NCI-H1930 (cell line): ENCODE results near the gene BCL2L11.
A peak's percentile ranks its signal among the peaks of the same experiment; 100 is the strongest.

Source experiments
- DNase-seq, 2 experiments: peaks; one replicate each; lab custom pipeline; 2025; lab: John Stamatoyannopoulos, UW

Gene BCL2L11

DNA sequence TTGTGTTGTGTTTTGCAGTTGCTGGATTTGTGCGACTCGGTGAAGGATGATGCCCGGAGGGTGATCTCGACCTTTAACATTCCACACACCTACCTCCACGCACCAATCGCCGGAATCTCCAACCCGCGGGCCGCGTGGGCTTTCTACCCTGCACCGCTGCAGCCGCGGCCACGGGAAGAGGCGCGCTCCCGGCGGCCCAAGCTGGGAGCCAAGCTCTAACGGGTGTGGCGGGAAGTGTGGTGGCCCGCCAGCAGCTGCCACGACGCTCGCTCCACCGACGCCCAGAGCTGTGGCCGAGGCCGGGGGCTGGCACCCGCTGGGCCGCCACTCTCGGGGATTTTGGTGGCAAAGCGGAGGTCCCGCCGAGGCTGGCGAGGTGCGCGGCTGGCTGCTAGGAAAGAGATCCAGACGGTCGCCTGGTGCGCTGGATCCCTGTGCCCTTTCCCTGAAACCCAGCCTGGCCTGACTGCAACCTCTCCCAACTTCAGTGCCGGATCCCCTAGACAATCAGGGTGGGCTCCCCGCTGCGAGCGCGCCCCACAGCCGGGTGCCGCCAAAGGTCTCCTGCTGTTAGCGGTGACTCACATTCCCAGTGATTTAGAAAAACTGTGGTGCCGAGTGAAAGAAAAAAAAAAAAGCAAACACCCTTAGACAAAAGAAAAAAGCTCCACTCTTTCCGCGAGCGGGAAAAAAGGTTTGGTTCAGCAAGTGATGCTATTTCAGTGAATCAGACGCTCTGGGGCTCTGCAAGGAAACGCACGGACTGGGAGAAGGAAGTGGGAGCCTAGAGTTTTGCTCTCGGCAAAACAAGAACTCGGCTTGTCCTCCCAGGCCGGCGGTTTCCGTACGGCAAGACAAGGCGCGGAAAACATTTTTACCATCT is 2.9 kb upstream of the BCL2L11 start:
- DNase-seq: no peak

DNA sequence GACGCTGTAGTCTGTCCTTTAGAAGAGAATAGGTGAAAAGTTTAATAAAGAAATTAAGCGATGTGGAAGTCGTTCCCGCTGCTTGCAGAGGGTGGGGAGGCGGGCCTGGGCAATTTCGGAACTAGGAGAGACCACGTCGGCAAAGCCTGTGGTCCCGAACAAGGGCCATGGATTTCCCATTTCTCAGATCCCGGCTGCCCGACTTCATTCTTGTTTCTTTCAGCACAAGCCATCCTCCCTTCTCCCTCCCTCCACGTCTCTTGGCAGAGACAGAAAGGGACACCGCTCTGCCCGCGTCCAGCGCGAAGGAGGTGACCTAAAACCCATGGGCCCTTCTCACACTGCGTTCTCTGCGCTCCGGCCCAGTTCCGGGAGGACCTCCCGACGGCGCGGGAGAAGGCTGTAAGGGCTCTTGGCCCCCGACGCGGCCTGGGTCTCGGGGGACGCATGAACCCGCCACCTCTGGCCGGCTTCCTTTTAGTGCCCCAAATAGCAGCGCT is 2.2 kb upstream of the BCL2L11 start:
- no peak for DNase-seq

DNA sequence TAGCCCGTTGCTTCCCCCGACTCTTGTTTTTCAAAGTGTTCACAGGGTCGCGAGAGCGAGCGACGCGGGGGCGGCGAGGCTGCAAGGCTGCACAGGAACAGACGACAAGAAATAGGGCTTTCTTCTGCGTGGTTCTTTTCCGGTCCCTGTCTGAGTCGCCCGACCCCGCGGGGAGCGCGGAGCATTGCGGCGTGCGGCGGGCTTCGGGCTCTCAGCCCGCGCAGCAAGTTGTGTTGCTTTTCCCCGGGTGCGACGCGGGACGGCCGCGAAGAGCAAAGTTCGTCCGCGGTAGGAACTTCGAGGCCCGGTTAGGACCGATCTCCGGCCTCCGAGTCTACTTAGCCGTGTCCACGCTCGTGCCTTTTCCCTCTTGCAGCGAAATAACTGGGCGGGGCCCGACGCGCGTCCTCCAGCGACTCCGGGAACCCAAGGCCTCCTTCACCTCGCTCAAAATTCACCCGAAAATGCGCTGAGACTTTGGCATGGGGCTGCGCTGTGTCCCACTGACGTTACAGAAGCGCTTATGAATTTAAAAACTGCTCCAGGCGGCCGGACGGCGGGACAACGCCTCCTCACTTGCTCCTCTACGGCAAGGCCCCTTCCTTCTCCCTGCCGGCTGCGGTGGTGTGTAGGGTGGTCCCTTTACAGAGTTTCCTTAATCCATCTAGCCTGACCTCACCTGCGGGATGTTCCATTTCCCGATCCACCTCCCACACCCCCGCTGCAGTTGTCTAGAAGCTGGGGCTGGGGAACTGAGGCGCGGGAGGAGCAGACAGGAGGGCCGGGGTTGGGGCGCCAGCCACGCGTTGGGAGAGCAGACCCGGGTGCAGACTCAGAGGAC is 1.5 kb upstream of the BCL2L11 start:
- no peak for DNase-seq

DNA sequence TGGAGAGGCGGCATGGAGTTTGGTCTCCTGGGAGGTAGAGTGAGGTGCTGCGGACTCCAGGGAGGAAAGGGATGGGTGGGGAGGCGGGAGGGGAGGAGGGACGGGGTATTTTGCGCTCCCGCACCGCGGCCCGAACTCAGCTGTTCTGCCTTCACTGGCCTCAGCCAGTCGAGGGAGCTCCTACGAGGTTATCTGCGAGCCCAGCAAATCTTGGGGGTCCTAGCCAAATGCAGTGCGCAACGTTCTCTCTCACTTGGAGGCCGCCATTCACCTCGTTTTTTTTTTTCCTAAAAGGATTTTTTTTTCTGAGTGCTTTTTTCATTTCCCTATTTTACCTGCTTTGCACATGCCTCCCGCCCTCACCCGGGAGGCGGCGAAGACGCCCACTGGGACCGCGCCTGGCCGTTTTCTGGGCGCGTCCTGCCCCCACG is 877 bp upstream of the BCL2L11 start:
- DNase-seq: no peak

DNA sequence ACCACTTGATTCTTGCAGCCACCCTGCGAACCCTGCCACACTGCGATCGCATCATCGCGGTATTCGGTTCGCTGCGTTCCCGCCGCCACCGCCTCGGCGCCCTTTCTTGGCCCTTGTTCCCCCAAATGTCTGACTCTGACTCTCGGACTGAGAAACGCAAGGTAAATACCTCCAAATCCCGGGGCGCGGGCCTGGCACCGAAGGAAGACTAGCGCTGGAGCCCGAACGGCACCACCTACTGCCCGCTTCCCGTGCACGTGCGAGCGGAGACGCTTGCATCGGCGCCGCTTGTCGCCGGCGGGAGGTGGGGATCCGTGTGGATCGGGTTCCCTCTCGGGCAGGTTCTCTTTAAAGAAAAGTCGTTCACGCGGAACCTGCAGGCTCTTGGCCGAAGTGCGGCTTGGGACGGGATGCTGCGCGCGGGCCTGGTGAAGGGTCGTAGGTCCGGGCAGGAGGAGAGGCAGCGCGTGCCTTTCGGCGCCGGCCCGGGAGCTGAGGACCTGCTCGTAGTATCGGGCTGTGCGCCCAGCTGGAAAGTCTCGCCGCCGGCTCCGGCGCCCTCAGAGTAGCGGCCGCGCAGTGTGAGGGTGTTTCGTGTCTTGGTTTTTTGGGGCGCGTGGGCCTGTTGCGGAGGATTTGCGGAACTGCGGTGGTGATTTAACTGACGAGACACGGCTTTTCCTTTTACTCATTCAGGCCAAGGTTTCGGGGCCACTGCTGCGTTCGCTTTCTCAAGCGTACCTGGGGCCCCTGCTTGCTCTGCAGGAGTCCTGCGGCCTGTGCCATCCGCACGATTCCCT is 514 bp downstream of the BCL2L11 start:
- peak; percentile 32 to 40 for DNase-seq

DNA sequence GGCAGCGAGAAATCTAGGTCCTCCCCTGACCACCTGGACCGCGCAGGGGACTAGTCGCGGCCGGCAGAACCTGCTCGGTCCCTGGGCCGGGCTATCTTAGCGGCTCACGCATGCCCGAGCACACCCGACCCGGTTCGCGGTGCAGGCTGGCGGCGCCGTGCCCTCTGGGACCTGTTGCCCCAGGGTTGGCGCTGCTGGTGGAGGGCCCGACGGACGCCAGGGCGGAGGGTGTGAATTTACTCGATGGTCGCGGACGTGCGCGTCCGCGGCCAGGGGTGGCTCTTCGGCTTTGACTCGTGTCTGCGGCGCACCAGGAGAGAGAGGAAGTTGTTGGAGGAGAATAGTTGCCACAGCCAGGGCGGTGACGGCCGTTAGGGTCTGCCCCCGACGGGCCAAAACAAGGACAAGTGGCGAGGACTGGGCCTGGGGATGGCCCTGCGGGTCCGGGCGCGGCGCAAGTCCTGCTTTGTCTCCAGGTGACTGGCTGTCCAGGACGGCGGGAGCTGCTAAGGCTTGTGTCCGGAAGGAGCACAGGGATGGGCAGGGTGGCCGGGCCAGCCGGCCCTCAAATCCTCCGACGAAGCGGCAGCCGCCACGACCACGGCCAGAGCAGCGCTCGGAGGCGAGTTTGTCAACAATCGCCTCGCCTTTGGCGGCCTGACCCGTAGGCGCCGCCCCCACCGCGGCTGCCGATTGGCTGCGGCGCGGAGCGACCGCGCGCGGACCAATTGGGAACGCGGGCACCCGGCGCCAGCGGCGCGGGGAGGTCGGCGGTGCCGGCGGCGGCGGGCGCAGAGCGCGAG is 1.3 kb downstream of the BCL2L11 start:
- DNase-seq: peak; percentile 70 to 90

DNA sequence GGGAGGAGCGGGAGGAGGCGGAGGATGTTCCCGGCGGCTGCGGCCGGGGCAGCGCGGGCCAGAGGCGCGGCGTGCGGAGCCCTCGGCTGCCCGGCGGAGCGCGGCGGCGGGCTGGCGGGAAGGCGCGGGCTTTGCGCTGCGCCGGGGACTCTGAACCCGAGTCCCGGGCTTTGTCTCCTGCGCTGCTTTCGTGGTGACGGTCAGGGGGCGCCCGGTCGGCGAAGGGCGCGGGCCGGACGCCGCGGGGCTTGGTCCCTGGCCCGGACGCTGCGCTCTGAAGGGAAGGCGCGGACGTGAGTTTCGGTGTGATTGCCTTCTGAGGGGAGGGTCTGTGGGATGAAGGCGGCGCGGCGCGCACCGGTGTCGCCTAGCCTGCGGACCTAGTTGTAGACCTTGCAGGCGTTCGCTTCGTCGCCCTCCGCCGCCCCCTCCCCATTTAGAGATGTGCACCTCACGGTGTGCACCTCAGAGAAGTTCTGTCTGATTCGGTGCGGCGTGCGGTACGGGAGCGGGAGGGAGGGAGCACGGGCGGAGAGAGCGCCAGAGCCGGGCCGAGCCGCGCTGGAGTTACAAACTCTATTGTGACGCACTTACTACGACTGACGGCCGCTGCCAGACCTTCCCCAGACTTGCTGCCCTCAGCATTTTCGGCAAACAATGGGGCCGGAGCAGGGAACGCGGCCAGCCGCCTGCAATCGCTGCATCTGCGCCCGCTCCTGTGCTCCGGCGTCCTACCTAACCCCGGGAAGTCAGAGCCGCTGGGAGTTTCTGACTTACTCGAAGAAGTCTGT is 2.1 kb downstream of the BCL2L11 start:
- DNase-seq: no peak

DNA sequence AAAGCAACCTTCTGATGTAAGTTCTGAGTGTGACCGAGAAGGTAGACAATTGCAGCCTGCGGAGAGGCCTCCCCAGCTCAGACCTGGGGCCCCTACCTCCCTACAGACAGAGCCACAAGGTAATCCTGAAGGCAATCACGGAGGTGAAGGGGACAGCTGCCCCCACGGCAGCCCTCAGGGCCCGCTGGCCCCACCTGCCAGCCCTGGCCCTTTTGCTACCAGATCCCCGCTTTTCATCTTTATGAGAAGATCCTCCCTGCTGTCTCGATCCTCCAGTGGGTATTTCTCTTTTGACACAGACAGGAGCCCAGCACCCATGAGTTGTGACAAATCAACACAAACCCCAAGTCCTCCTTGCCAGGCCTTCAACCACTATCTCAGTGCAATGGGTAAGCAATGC is 3.0 kb downstream of the BCL2L11 start:
- DNase-seq: no peak

DNA sequence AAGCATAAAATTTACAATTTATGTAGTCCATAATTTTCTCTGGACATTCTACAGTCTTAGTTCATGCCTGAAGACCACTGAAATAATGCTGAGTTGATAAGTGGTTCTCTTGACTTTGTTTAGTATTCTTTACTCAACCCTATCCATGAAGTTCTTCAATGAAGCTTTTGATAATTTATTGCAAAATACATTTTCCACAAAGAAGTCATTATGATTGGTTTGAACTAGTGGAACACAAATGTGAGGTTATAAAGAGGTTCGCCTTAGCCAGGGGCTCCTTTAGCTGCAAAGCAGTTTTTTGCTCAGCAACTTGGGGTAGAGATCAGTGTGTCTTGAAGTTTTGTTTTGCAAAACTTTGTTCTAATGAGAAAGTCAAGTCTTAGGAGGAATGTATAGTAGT is 5.9 kb downstream of the BCL2L11 start:
- no peak for DNase-seq

DNA sequence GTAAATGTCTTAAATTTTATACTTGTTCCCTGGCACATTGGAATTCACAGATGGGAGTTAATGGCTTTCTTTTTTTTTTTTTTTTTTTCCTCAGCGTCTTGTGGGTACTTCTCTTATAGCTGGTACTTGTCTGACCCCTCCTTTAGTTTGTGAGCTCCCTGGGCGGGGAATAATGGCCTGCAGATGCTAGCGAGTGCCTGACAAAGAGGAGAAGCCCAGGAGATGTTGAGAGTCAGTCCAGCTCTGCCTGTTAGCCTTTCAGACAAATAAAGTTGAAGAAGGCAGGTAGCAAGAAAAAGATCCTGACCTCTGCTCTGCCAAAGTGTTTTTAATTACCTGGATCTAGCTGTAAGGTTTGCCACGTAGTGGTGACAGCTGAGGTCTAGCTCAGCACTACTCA is 6.6 kb downstream of the BCL2L11 start:
- no peak for DNase-seq

DNA sequence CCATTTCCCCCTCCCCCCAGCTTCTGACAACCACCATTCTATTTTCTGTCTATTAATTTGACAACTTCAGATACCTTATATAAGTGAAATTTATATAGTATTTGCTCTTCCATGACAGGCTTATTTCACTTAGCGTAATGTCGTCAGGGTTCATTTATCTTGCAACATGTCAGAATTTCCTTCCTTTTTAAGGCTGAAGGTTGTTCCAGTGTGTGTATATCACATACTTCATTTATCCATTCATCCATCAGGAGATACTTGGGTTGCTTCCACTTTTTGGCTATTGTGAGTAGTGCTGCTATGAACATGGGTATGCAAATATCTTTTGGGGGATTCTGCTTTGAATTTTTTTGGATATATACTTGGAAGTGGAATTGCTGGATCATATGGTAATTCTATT is 7.4 kb downstream of the BCL2L11 start:
- no peak for DNase-seq

DNA sequence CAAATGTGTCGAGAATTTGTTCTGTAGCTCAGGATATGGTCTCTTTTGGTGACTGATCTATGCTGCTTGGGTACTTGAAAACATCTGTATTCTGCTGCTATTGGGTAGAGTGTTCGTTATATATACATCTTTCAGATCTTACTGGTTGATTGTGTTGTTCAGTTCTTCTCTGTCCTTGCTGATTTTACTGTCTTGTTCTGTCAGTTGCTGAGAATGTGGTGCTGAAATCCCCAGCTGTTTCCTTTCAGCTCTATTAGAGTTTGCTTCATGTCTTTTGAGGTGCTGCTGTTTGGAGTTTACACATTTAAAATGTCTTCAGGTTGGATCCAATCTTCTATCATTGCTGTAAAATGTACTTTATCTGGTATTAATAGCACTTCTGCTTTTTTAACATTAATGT is 12.9 kb downstream of the BCL2L11 start:
- DNase-seq: no peak

DNA sequence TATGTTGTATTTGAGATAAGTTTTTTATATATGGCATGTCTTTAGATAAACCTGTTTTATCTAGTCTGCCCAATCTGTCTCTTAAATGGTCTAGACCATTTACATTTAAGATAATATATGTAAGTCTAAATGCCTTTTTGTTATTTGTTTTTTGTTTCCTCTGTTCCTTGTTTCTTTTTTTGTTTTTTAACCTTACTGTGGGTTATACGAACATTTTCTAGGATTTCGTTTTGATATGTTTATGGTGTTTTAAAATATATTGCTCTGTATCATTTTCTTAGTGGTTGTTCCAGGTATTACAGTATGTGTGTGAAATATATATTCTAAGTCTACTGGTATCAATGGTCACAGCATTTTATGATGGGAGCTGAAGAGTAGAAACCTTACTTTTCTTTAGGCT is 13.3 kb downstream of the BCL2L11 start:
- DNase-seq: no peak

DNA sequence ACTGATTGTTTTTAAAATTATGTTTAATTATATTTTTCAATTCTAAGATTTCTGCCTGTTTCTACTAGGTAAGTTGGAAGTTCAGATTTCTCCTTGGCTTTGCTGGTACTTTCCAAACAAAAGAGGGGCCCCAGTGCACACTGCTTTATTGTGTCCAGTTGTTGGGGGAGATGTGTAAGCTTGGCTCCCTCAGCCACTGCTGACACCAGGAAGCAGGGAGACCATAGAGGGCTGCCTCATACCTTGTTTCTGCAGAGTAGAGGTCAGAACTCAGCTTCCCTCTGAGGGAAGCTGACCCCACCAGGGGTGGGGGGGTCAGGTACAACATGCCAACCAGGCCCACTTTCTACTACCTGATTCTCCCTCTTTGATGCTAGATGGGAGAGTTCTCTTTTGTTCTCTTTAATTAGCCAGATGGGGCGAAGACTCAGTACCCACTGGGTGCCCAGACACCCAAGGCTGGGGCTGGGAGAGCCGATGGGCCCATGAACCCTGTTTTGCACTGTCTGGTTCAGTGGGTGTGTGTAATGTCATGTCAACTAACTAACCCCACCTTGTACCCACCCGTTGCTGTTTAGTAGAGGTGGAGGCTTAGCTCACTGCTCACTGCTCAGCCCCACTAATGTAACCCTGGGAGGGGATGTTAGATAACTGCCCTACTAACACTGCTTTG is 14.7 kb downstream of the BCL2L11 start:
- DNase-seq: no peak

DNA sequence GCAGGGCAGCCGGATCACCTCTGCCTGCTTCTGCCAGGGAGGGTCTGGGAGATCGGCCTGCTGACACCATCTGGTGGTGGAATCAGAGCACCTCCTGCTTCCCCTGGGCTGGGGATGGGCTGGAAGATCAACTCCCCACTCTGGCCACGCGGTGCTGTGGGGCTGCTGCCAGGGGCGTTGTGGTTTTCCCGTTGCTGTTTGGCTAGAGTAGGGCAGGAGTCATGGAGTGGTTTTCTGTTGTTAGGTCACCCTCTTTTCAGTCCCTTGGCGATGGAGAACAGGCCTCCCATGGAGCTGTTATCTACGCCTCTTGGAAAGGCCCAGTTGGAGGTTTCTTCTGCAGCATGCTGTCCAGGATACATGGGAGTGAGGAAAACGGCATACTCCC is 15.2 kb downstream of the BCL2L11 start:
- DNase-seq: no peak

DNA sequence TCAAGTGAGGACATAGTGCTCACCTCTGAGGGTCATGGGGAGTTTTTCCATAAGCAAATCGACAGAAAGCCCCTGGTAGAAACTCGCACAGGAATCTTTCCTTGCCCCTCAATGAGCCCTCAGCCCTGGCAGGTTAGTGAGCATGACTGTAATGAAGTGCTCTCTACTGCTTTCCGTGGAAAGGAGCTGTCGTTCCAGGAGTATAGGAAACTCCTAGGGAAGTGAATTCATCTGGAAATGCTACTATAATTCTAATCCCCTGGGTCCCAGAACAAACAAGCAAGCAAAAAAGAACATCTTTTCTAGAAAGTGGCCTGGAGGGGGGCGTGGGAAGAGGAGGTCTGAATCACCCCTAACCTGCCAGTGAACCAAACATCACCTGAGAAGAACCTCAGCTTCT is 18.1 kb downstream of the BCL2L11 start:
- DNase-seq: no peak

DNA sequence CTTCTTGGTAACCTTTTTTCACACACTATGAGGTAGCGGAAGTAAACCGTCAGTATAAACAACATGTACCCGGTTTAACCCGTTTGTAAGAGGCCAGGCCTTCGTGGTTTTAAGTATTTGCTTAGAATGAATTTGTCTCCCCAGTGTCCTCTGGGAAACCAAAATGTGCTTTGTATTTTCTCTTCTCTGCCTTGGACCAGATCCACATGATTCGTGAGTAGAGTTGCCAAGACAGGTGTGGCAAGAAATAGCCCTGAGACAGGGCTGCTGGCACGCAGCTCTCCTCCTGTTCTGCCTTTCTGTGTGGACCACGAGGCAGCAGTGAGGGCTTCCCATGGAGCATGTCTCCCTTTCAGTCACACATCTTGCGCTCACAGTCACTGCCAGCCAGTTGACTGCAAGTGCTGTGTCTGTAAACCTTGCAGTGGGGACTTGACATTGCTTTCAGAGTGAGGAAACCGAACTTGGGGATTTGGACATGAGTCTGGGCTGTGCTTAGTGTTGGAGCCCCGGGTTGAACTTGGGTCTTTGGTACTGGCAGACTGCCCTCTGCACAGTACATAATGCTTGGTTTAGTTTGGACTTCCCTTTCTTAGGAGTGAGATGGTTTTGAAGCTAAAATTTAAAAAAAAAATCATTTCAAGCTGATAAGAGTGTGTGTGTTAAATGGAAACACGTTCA is 19.1 kb downstream of the BCL2L11 start:
- DNase-seq: no peak

DNA sequence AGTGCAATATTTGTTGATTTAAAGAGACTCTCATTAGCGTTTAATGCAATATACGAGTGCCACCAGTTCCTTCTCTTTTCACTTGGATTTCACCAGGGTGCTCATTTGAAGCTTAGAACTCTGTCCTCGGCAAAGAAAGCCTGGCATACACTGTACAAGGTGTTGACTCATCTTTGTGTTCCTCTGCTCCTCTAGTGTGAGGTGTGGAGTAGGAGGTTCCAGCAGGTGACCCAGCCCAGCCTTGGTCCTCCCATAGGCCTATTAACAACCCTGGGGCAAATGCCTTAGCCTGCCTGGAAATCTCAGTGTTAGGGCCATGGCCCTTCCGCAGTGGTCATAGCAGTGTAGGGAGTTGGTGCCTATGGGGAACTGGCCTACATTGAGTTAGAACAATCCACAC is 20.1 kb downstream of the BCL2L11 start:
- no peak for DNase-seq

DNA sequence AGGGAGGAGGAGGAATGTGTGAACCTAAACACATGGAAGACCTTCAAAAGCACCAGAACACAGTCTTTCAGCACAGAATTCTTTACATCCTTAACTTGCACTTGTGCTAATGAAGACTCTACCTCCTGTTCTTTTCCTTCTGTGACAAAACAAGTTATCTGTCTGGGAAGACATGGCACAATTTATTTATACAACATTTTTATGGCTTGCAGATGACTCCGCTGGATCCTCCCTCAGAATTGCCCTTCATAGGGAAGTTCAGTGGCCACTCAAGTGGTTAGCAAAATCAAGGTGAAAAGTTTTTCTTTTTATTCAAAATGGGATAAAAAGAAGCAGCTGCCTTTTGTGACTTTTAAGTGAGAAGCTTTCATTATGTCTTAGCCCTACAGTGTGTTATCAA is 21.4 kb downstream of the BCL2L11 start:
- no peak for DNase-seq
